HG03439 (cell line): ENCODE results near the gene YWHAB.

ENCODE experiments used
- ATAC-seq: cut with Tn5 transposase; IDR thresholded peaks from one replicate; pipeline ENCODE4 v1.9.1; 2021; ENCODE audit warnings: mild to moderate bottlenecking, moderate library complexity; ENCODE audit not compliant: unreplicated experiment

Gene YWHAB

GRCh38 chr20:44950368-44950767 is 64.9 kb downstream of the YWHAB start:
- no peak for ATAC-seq

- no peak for ATAC-seq
These were observed 67.2 kb downstream of the YWHAB start for GRCh38 chr20:44952731-44953130.

- no peak for ATAC-seq
These were observed 68.7 kb downstream of the YWHAB start for GRCh38 chr20:44954211-44954610.

- ATAC-seq: no peak
These were observed 69.8 kb downstream of the YWHAB start for GRCh38 chr20:44955270-44955669.

GRCh38 chr20:44956410-44956809 is 70.9 kb downstream of the YWHAB start:
- ATAC-seq: no peak
